Activated naive CD4-positive, alpha-beta T cell treated with anti-CD3 and anti-CD28 coated beads, Interleukin-2, amount 10 ng/mL, durations not matched to agents 7 days and 5 days (primary cell): Measurements from ENCODE around the gene RAB8B.

Experiments
- CTCF ChIA-PET: fragments of 350-600 bp; sonication (Branson Sonifier 250); formaldehyde crosslinking; loops from one replicate; lab custom pipeline; 2021; ENCODE audit warnings: antibody characterized with exemption; lab: Charles Lee
- DNase-seq: peaks from one replicate; pipeline ENCODE4 v3.0.0-alpha.2; 2020
- H3K27ac Mint-ChIP-seq: one replicate; pipeline ENCODE4 v1.8.0; 2021; ENCODE audit warnings: mild to moderate bottlenecking, moderate library complexity, mixed read lengths
- H3K27me3 Mint-ChIP-seq: one replicate; pipeline ENCODE4 v1.8.0; 2021; ENCODE audit warnings: mild to moderate bottlenecking, mixed read lengths
- H3K36me3 Mint-ChIP-seq: one replicate; pipeline ENCODE4 v1.8.0; 2021; ENCODE audit warnings: mixed read lengths
- H3K4me1 Mint-ChIP-seq: one replicate; pipeline ENCODE4 v1.8.0; 2021; ENCODE audit warnings: mixed read lengths
- H3K4me3 Mint-ChIP-seq: one replicate; pipeline ENCODE4 v1.8.0; 2021; ENCODE audit warnings: mild to moderate bottlenecking, moderate library complexity, mixed read lengths
- H3K9me3 Mint-ChIP-seq: one replicate; pipeline ENCODE4 v1.8.0; 2021; ENCODE audit warnings: mixed read lengths

Gene RAB8B

DNA sequence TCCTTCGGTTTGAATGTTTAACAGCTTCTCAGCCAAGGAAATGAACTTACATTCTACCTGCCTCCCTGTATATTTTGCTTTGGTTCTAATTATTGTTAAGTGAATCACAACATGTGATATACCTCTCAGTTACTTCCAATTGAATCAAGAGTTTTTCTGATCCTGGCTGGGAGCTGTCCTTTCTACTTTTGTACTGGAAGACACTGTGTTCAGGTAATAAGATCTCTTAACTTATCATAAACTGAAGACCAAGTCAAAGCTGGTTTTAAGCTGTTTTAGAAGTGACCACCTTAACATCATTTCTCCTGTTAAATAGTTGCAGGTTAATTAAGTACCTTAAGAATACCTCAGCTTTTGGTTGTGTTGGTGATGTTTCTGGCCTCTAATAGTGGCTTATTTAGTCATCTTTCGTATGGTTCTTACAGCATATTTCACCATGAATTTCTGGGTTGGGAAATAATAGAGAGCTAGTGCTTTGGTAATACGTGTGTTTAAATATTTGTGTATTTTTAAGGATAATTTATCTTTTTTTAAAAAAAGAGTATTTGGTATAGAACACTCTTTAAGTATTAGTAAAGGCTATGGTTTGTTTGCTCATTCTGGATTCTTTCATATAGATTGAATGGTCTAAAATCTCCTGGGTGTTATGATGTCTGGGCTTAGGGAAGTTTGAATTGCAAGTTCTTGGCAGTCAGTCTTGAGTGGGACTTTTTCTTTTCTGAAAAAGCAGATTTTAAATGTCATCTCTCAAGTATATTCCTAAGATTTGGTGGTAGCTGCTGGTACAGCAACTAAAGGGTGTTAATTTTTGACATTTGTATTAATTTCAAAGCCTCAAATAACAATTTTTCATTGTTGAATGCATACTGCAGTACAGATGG, 1.6 kb downstream of the RAB8B start:
- Mint-ChIP-seq H3K27ac (peak overlapping the region; percentile 94), H3K4me1 (peaks cover 62% of the 10 kb centered on the region), H3K4me3 (peak overlapping the region; percentile 93), H3K27me3 (peaks cover 3% of the 10 kb centered on the region), H3K36me3 (peaks cover 22% of the 10 kb centered on the region), H3K9me3 (no peaks in the 10 kb centered on the region)
- CTCF ChIA-PET, result interaction anchor here (0.6 to 1.7 kb wide), 10 partner anchors 10 to 97 kb away, joined by 3 to 6 read pairs (median 3); partner anchors contain the start of gene RPS27L
- no peak for DNase-seq

DNA sequence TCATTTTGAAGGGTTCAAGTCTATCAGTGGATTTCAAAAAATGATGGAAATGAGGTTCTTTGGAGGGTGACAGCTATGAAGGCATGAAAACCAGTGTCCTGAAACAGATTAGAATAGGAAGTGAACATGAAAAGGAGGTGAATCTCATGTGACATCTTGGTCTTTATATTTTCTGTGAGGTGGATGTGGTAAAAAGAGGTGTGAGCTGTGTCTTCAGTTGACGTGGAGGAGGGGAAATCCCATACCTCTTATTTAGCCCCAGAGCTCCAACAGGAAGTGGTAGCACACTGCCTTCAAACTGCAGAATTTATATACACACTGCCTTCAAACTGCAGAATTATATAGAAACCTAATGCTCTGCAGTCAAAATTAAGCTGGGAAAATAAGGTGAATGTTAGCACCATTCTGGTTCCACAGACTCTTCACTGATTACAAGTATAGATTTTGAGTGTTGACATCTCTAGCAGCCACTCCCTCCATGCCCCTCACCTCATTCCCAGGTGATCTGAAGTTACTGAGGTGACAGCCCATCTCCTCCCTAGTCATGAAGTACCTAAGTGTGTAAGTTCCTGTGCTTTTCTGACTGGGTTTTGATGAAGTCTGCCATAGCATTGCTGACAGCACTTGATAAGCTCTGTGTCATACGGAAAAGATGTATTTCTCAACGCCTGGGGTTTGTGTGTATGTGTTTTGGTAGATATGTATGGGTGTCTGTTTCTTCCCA, 2.7 kb downstream of the RAB8B start:
- peaks cover 3% of the 10 kb centered on the region for H3K27me3 Mint-ChIP-seq
- peak overlapping the region; percentile 94 for H3K27ac Mint-ChIP-seq
- CTCF ChIA-PET, result interaction anchor here (0.6 to 1.7 kb wide), 13 partner anchors 8 to 115 kb away, joined by 3 to 6 read pairs (median 3); partner anchors contain the start of genes APH1B and RPS27L
- peaks cover 24% of the 10 kb centered on the region for H3K36me3 Mint-ChIP-seq
- peaks cover 72% of the 10 kb centered on the region for H3K4me1 Mint-ChIP-seq
- DNase-seq, result peak; percentile 70
- H3K9me3 Mint-ChIP-seq, result no peaks in the 10 kb centered on the region
- peak overlapping the region; percentile 93 for H3K4me3 Mint-ChIP-seq

- CTCF ChIA-PET, result interaction anchor here (0.6 to 1.9 kb wide), 8 partner anchors 8 to 84 kb away, joined by 3 to 12 read pairs (median 4); partner anchors contain the start of gene APH1B
- Mint-ChIP-seq H3K36me3 (peaks cover 27% of the 10 kb centered on the region), H3K27me3 (peaks cover 3% of the 10 kb centered on the region), H3K4me3 (peak overlapping the region; percentile 93), H3K4me1 (peaks cover 79% of the 10 kb centered on the region), H3K27ac (peak overlapping the region; percentile 94), H3K9me3 (no peaks in the 10 kb centered on the region)
- DNase-seq, result no peak
These were observed 3.3 kb downstream of the RAB8B start for GRCh38 chr15:63192619-63193206.

DNA sequence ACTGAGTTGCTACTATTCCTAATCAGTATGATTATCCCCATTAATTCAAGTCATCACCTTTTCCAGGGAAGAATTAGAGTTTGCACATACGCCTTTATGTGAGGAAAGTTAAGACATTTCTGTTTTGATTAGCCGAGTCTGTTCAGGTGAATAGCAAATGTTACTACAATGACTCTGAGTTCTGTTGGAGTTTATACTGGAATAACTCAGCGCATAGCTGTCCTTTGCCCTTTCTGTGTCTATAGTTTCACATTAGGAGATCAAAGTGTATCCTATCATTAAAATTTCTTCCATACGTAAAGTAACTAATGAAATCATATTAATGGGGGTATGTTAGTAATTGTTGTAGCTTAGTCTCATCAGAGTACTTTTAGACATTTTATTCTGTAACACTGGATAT, 4.9 kb downstream of the RAB8B start:
- Mint-ChIP-seq H3K36me3 (peaks cover 40% of the 10 kb centered on the region), H3K27me3 (no peaks in the 10 kb centered on the region), H3K27ac (peak overlapping the region; percentile 94), H3K9me3 (no peaks in the 10 kb centered on the region), H3K4me1 (peaks cover 81% of the 10 kb centered on the region), H3K4me3 (peak overlapping the region; percentile 69)
- CTCF ChIA-PET, result interaction anchor here (0.8 to 1.9 kb wide), 5 partner anchors 8 to 32 kb away, joined by 3 to 12 read pairs (median 4); no protein-coding TSS in a partner anchor
- no peak for DNase-seq

DNA sequence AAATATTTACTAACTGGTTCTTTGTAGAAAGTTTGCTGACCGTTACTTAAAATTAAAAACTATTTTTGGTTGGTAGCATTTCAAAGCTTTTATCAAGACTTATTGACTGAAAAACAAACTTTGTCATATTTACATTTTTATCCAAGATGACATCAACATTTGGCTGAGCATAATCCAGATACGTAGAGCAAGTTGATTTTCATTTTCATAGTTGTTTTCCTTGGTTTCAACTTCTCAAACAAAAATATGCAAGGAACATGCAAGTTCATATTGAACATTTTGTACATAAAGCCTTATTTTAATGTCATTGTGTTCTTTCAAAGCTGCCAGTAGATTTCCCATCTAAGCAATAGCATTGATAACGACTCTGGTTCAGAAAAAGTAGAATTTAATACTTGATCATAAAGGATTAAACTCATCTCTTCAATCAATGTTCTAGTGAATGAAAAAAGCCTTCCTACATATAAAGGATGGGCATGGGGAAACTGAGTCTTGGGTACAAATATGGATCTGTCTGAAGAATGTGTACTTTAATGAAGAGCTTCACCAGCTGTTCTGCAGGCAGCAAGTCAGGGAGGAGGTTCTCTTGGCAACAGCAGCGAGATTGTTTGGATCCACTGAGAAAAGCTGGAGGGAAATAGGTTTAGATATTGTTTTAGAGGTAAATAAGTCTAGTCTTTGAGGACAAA, 5.6 kb downstream of the RAB8B start:
- Mint-ChIP-seq H3K9me3 (no peaks in the 10 kb centered on the region), H3K4me3 (peak overlapping the region; percentile 51), H3K27ac (peak overlapping the region; percentile 50), H3K27me3 (no peaks in the 10 kb centered on the region), H3K4me1 (peaks cover 88% of the 10 kb centered on the region), H3K36me3 (peaks cover 44% of the 10 kb centered on the region)
- DNase-seq, result no peak
- CTCF ChIA-PET, result interaction anchor here (0.6 to 1.9 kb wide), 5 partner anchors 13 to 65 kb away, joined by 3 to 12 read pairs (median 3); no protein-coding TSS in a partner anchor

- Mint-ChIP-seq H3K4me1 (peaks cover 94% of the 10 kb centered on the region), H3K27me3 (no peaks in the 10 kb centered on the region), H3K36me3 (peaks cover 45% of the 10 kb centered on the region), H3K4me3 (peak overlapping the region; percentile 51), H3K9me3 (no peaks in the 10 kb centered on the region), H3K27ac (peak overlapping the region; percentile 50)
- DNase-seq, result no peak
- CTCF ChIA-PET, result interaction anchor here (0.6 to 1.5 kb wide), 5 partner anchors 12 to 64 kb away, joined by 3 to 4 read pairs (median 3); no protein-coding TSS in a partner anchor
These were observed 6.2 kb downstream of the RAB8B start for GRCh38 chr15:63195569-63196015.

- peaks cover 52% of the 10 kb centered on the region for H3K36me3 Mint-ChIP-seq
- CTCF ChIA-PET, result interaction anchor here (1.2 to 1.4 kb wide), 3 partner anchors 15 to 46 kb away, joined by 3 read pairs; no protein-coding TSS in a partner anchor
- no peaks in the 10 kb centered on the region for H3K9me3 Mint-ChIP-seq
- DNase-seq, result no peak
- no peak overlapping the region for H3K27ac Mint-ChIP-seq
- no peaks in the 10 kb centered on the region for H3K27me3 Mint-ChIP-seq
- no peak overlapping the region for H3K4me3 Mint-ChIP-seq
- peaks cover 95% of the 10 kb centered on the region for H3K4me1 Mint-ChIP-seq
These were observed 7.4 kb downstream of the RAB8B start for GRCh38 chr15:63196842-63197241.

DNA sequence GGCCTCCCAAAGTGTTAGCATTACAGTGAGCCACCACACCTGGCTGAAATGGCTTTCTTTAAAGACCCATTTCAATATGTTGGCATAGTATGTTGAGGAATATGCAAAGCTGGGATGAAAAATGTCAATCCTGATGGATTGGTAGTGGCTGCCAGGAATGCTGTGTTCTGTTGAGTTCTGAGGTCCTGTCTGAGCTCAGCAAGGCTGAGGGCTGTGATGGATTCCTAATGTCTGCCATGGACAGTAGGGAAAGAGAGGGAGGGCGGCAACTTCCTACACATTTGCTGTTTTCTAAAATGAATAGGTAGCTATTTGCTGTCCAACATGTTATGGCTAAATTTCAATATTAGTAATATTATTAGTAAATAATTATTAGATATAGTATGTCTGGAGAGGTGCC, 8.2 kb downstream of the RAB8B start:
- peaks cover 93% of the 10 kb centered on the region for H3K4me1 Mint-ChIP-seq
- CTCF ChIA-PET, result interaction anchor here (1.1 to 1.2 kb wide), 2 partner anchors 12 to 14 kb away, joined by 3 to 5 read pairs; no protein-coding TSS in a partner anchor
- H3K36me3 Mint-ChIP-seq, result peaks cover 57% of the 10 kb centered on the region
- DNase-seq, result no peak
- H3K9me3 Mint-ChIP-seq, result no peaks in the 10 kb centered on the region
- no peak overlapping the region for H3K4me3 Mint-ChIP-seq
- no peak overlapping the region for H3K27ac Mint-ChIP-seq
- H3K27me3 Mint-ChIP-seq, result no peaks in the 10 kb centered on the region

- Mint-ChIP-seq H3K4me3 (no peak overlapping the region), H3K27me3 (no peaks in the 10 kb centered on the region), H3K4me1 (peaks cover 95% of the 10 kb centered on the region), H3K27ac (no peak overlapping the region), H3K36me3 (peaks cover 63% of the 10 kb centered on the region), H3K9me3 (no peaks in the 10 kb centered on the region)
- CTCF ChIA-PET, result interaction anchor here (1.1 kb wide), 1 partner anchor 11 kb away, joined by 5 read pairs; no protein-coding TSS in a partner anchor
- DNase-seq, result no peak
These were observed 9.2 kb downstream of the RAB8B start for GRCh38 chr15:63198371-63199250.

DNA sequence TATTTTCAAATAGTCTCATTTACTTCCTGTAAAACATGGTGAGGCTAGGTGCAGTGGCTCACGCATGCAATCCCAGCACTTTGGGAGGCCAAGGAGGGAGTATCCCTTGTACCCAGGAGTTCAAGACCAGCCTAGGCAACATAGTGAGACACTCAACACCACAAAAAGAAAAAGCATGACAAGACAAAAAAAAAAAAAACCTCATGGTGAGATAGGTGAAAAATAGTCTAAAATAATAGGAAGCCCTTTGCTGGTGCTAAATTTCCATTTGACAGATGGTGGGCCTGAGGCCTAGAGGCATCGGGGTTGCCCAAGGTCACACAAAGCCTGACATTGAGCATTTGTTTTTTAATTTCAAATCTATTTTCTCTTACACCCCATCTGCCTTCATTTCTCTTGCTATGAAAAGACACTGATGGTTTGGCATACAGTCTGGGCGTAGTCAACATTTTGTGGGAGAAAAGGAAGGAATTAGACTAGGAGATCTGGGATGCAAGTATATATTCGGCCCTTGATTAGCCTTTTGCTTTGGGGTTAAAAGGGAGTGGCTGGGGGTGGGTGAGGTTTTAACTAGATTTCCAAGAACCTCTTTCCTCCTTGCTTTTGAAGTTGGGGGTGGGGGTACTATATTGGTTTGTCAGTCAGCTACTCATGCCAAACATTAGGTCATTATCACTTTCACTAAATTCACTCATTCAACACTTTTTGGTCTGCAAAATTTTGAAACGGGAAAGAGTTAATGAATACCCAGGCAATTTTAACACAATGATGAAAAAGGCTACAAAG, 11.3 kb downstream of the RAB8B start:
- CTCF ChIA-PET, result interaction anchor here (1.7 kb wide), 1 partner anchor 9 kb away, joined by 5 read pairs; no protein-coding TSS in a partner anchor
- Mint-ChIP-seq H3K27ac (no peak overlapping the region), H3K36me3 (peaks cover 56% of the 10 kb centered on the region), H3K9me3 (no peaks in the 10 kb centered on the region), H3K4me3 (peak overlapping the region; percentile 55), H3K27me3 (no peaks in the 10 kb centered on the region), H3K4me1 (peaks cover 83% of the 10 kb centered on the region)
- DNase-seq, result no peak

GRCh38 chr15:63202861-63203260, 13.5 kb downstream of the RAB8B start:
- Mint-ChIP-seq H3K27me3 (no peaks in the 10 kb centered on the region), H3K36me3 (peaks cover 62% of the 10 kb centered on the region), H3K4me3 (no peak overlapping the region), H3K27ac (no peak overlapping the region), H3K9me3 (no peaks in the 10 kb centered on the region), H3K4me1 (peaks cover 78% of the 10 kb centered on the region)
- CTCF ChIA-PET, result interaction anchor here (0.8 to 1.5 kb wide), 7 partner anchors 8 to 86 kb away, joined by 3 to 6 read pairs (median 3); no protein-coding TSS in a partner anchor
- DNase-seq, result no peak
